Measurements from ENCODE around the gene ERLIN1. TPM values are rescaled to one million over a fixed set of nuclear protein-coding genes. Genes with fewer than 3 reads are reported as not detected.
A peak's percentile ranks its signal among the peaks of the same experiment; 100 is the strongest.

ERLIN1 gene
- 33.2 and 35.7 TPM in 2 replicates for total RNA-seq
- 21.5 and 26.3 TPM in 2 replicates for polyA plus RNA-seq

DNA sequence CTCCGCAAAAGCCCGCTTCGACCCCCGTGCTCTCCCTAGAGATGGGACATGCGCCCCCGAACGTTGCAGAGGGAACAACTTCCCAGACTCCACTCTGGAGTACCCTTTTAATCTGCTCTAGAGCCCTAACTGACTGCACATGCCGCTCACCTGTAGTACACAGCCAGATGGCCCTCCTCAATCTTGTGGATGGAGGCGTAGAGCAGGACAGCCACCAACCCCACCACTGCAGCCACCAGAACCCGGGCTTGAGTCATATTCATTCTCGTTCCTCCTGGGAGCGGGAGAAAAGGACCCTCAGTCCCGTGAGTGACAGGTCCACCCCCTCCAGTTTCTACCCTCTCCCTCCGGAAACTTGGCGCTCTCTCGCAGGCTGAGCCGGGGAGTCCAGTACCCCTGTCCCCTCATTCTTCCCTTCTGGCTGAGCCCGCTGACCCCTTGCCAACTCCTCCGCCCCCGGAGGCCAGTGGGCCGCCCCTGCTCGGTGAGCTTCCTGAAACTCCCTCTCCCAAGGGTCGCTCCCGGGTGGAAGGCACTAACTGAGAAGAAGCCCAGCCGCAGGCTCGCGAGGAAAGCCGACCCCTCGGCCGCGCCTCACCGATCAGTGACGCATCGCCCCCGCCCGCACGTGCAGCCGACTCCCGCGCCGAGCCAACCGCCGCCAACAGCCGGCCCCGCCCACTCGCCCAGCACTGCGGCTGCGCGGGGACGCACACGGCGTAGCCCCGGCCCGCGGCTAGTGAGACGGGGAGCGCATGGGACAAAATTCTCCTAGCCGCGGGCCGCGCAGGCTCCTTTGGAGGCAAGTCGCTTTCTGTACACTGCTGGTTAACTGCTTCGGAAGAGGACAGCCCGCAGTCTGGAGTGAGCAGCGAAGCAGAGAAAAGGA lies at the start of gene ERLIN1:
Gene ERLIN1 (minus strand): TSS at position 666 of the 889 bp plus-strand sequence. CDS start 403 bp downstream, at position 263.
- WGBS (ENCODE audit: low lambda C conversion rate, missing lambda C conversion rate): under 1% methylated on average over 62 of the region's 65 CpGs
- peaks cover 43% of the 10 kb centered on the region for H3K79me2 ChIP-seq
- peak; percentile 97 for DNase-seq (ENCODE audit: low spot score)

DNA sequence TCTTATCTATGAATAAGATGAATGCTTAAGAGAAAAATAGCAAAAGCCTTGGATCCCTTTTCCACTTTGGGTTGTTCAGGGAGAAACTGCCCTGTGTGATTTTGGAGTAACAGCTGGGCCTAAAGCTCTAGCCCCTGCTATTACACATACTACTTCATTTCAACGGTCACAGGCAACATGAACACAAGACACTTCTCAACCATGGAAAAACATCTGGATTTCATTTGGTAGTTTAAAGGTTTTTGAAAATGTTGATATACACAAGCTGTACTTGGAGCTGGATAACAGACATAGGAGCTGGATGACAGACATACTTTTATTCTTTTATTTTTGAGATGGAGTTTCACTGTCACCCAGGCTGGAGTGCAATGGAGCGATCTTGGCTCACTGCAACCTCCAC lies 46.3 kb upstream of the ERLIN1 start:
- no peaks in the 10 kb centered on the region for H3K27me3 ChIP-seq
- no peak for DNase-seq (ENCODE audit: low spot score)
- TF ChIP-seq, protein P1, sequence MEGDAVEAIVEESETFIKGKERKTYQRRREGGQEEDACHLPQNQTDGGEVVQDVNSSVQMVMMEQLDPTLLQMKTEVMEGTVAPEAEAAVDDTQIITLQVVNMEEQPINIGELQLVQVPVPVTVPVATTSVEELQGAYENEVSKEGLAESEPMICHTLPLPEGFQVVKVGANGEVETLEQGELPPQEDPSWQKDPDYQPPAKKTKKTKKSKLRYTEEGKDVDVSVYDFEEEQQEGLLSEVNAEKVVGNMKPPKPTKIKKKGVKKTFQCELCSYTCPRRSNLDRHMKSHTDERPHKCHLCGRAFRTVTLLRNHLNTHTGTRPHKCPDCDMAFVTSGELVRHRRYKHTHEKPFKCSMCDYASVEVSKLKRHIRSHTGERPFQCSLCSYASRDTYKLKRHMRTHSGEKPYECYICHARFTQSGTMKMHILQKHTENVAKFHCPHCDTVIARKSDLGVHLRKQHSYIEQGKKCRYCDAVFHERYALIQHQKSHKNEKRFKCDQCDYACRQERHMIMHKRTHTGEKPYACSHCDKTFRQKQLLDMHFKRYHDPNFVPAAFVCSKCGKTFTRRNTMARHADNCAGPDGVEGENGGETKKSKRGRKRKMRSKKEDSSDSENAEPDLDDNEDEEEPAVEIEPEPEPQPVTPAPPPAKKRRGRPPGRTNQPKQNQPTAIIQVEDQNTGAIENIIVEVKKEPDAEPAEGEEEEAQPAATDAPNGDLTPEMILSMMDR (IDR thresholded peaks at IDR 0.05; ENCODE audit: poor library complexity): no peak
- TF ChIP-seq EZH2phosphoT487 (IDR thresholded peaks at IDR 0.05; ENCODE audit: low read depth, severe bottlenecking, unreplicated experiment) (no peak), EZH2 (IDR thresholded peaks at IDR 0.05; ENCODE audit: borderline replicate concordance) (no peak)
- H2AFZ ChIP-seq: no peak overlapping the region
- 64% methylated on average over 2 of the region's 2 CpGs for WGBS (ENCODE audit: low lambda C conversion rate, missing lambda C conversion rate)
- H4K20me1 ChIP-seq (ENCODE audit: insufficient read depth, poor library complexity, severe bottlenecking): no peaks in the 10 kb centered on the region
- peaks cover 17% of the 10 kb centered on the region for H3K79me2 ChIP-seq
- no peak overlapping the region for H3K4me2 ChIP-seq
- no peaks in the 10 kb centered on the region for H3K9me2 ChIP-seq (replicated peaks; ENCODE audit: insufficient read depth)
- no peaks in the 10 kb centered on the region for H3K36me3 ChIP-seq (replicated peaks; ENCODE audit: insufficient read depth, low read depth)
- H3K4me3 ChIP-seq: no peak overlapping the region
- H3K4me1 ChIP-seq (ENCODE audit: insufficient read depth): peaks cover 7% of the 10 kb centered on the region
- peak overlapping the region; percentile 32 for H3K27ac ChIP-seq
- no peaks in the 10 kb centered on the region for H3K9me3 ChIP-seq (ENCODE audit: low read depth)

More for the DNA sequence above, at the start of gene ERLIN1:
- H2AFZ ChIP-seq: peak within 1 kb of the TSS; percentile 98
- no peaks in the 10 kb centered on the region for H3K9me2 ChIP-seq (replicated peaks; ENCODE audit: insufficient read depth)
- no peaks in the 10 kb centered on the region for H4K20me1 ChIP-seq (ENCODE audit: insufficient read depth, poor library complexity, severe bottlenecking)
- peak within 1 kb of the TSS; percentile 92 for H3K4me3 ChIP-seq
- peak within 1 kb of the TSS; percentile 85 for H3K4me2 ChIP-seq
- H3K27ac ChIP-seq: peak within 1 kb of the TSS; percentile 89
- H3K36me3 ChIP-seq (replicated peaks; ENCODE audit: insufficient read depth, low read depth): no peaks in the 10 kb centered on the region
- H3K27me3 ChIP-seq: no peaks in the 10 kb centered on the region
- H3K9me3 ChIP-seq (ENCODE audit: low read depth): no peaks in the 10 kb centered on the region
- H3K4me1 ChIP-seq (ENCODE audit: insufficient read depth): peaks cover 21% of the 10 kb centered on the region
- no peak for TF ChIP-seq EZH2 (IDR thresholded peaks at IDR 0.05; ENCODE audit: borderline replicate concordance)
- no peak for TF ChIP-seq EZH2phosphoT487 (IDR thresholded peaks at IDR 0.05; ENCODE audit: low read depth, severe bottlenecking, unreplicated experiment)
- TF ChIP-seq, protein P1 (IDR thresholded peaks at IDR 0.05; ENCODE audit: poor library complexity): peak; percentile 3

DNA sequence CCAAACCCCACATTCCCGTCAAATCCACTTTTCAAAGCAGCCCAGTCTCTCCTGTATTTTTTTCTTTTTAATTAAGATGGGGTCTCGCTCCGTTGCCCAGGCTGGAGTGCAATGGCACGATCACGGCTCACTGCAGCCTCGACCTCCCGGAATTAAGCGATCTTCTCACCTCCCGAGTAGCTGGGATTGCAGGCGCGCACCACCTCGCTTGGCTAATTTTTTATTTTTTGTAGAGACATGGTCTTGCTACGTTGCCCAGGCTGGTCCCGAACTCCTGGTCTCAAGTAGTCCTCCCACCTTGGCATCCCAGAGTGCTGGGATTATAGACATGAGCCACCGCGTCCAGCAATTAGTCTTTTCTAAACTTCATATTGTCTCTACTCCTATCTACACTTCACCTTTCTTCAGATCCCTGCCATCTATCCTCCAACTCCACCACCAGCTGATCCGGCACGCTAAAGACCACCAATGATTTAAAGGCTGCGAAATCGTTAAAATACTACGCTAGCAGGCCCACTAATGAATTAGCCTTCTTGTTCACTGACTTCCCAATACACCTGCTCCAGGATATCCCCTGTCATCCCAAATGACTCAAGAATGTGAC lies 44.1 kb upstream of the ERLIN1 start:
- Histone ChIP-seq H3K4me1 (ENCODE audit: insufficient read depth) (peaks cover 7% of the 10 kb centered on the region), H3K79me2 (peaks cover 29% of the 10 kb centered on the region), H4K20me1 (ENCODE audit: insufficient read depth, poor library complexity, severe bottlenecking) (no peaks in the 10 kb centered on the region), H3K36me3 (replicated peaks; ENCODE audit: insufficient read depth, low read depth) (no peaks in the 10 kb centered on the region), H3K27me3 (no peaks in the 10 kb centered on the region), H3K4me3 (peak overlapping the region; percentile 75), H2AFZ (peak overlapping the region; percentile 99), H3K27ac (peak overlapping the region; percentile 82), H3K9me3 (ENCODE audit: low read depth) (no peaks in the 10 kb centered on the region), H3K4me2 (peak overlapping the region; percentile 86), H3K9me2 (replicated peaks; ENCODE audit: insufficient read depth) (no peaks in the 10 kb centered on the region)
- TF ChIP-seq EZH2 (IDR thresholded peaks at IDR 0.05; ENCODE audit: borderline replicate concordance): no peak
- TF ChIP-seq EZH2phosphoT487 (IDR thresholded peaks at IDR 0.05; ENCODE audit: low read depth, severe bottlenecking, unreplicated experiment): no peak
- TF ChIP-seq, protein P1 (IDR thresholded peaks at IDR 0.05; ENCODE audit: poor library complexity): no peak
- DNase-seq (ENCODE audit: low spot score): no peak
- WGBS (ENCODE audit: low lambda C conversion rate, missing lambda C conversion rate): 73% methylated on average over 21 of the region's 21 CpGs

Measured in hepatocyte (in vitro differentiated cells).